Smooth muscle cell (in vitro differentiated cells): ENCODE data around the gene TCOF1. TPM values are rescaled to one million over a fixed set of nuclear protein-coding genes. Genes with fewer than 3 reads are reported as not detected.

Experiments used
- DNase-seq: peaks from one replicate; lab custom pipeline; 2025; ENCODE audit not compliant: unreplicated experiment; lab: John Stamatoyannopoulos, UW
- H2AFZ ChIP-seq: fragments of 200-600 bp; sonication (generic); 2 replicates; pipeline ENCODE4 v1.6.0; 2016; ENCODE audit warnings: antibody characterized with exemption, low read depth, mild to moderate bottlenecking
- H3F3A ChIP-seq: fragments of 200-600 bp; sonication (generic); 2 replicates; pipeline ENCODE4 v1.6.0; 2017; ENCODE audit warnings: antibody characterized with exemption, low read depth
- H3K27ac ChIP-seq: fragments of 200-600 bp; sonication (generic); 2 replicates; pipeline ENCODE4 v1.5.1; 2016; ENCODE audit warnings: low read depth, mild to moderate bottlenecking
- H3K27me3 ChIP-seq: fragments of 200-600 bp; sonication (generic); 2 replicates; pipeline ENCODE4 v1.6.1; 2016; ENCODE audit warnings: low read depth, mild to moderate bottlenecking
- H3K36me3 ChIP-seq: fragments of 200-600 bp; sonication (generic); 2 replicates; pipeline ENCODE4 v1.5.1; 2016; ENCODE audit warnings: low read depth
- H3K4me1 ChIP-seq: fragments of 200-600 bp; sonication (generic); 2 replicates; pipeline ENCODE4 v1.5.1; 2016; ENCODE audit warnings: low read depth
- H3K4me2 ChIP-seq: fragments of 200-600 bp; sonication (generic); 2 replicates; pipeline ENCODE4 v1.6.0; 2016; ENCODE audit warnings: mild to moderate bottlenecking
- H3K4me3 ChIP-seq: fragments of 200-600 bp; sonication (generic); 2 replicates; pipeline ENCODE4 v1.5.1; 2016; ENCODE audit warnings: mild to moderate bottlenecking
- H3K79me2 ChIP-seq: fragments of 200-600 bp; sonication (generic); 2 replicates; pipeline ENCODE4 v1.6.0; 2016; ENCODE audit warnings: low read depth, mild to moderate bottlenecking
- H3K9ac ChIP-seq: fragments of 200-600 bp; sonication (generic); 2 replicates; pipeline ENCODE4 v1.6.0; 2016; ENCODE audit warnings: low read depth
- H3K9me3 ChIP-seq: fragments of 200-600 bp; sonication (generic); replicated peaks from 2 replicates; pipeline ENCODE4 v1.5.1; 2016; ENCODE audit warnings: low read depth
- H4K20me1 ChIP-seq: fragments of 200-600 bp; sonication (generic); 2 replicates; pipeline ENCODE4 v1.6.0; 2016; ENCODE audit warnings: low read depth
- WGBS: methylation state at CpG from one replicate; pipeline ENCODE4 v1.1.7; 2016; ENCODE audit warnings: low lambda C conversion rate; 5-methylcytosine and 5-hydroxymethylcytosine counted together
- polyA plus RNA-seq: library from polyadenylated mRNA; unstranded; fragments of >200 nt; fragmentation: Nextera tagmentation; extraction: Ambion mirVana; gene quantifications from 2 replicates; pipeline ENCODE4 v1.2.1, GENCODE V29; 2016
- total RNA-seq: library from RNA; depleted of rRNA; stranded (reverse); fragments of >200 nt; gene quantifications from 2 replicates; pipeline ENCODE4 v1.2.3, GENCODE V29; 2014
- TF ChIP-seq, protein P1 (sequence below): fragments of 200-600 bp; sonication (generic); IDR thresholded peaks from 2 replicates; pipeline ENCODE4 v1.5.1; 2017; ENCODE audit warnings: borderline replicate concordance, mild to moderate bottlenecking, antibody characterized with exemption; ENCODE audit not compliant: insufficient read depth, poor library complexity, severe bottlenecking

TCOF1 gene
- total and polyA plus RNA-seq, 2 experiments from 2014 or later: 16.0 to 25.9 TPM

GRCh38 chr5:150317048-150318003 lies 40.2 kb upstream of the TCOF1 start:
- H3K9me3 ChIP-seq: no peaks in the 10 kb centered on the region
- peak overlapping the region; percentile 74 for H3K4me2 ChIP-seq
- 16% methylated on average over 11 of the region's 11 CpGs for WGBS
- no peaks in the 10 kb centered on the region for H3K36me3 ChIP-seq
- peaks cover 42% of the 10 kb centered on the region for H3F3A ChIP-seq
- no peak overlapping the region for H3K4me3 ChIP-seq
- DNase-seq: no peak
- no peaks in the 10 kb centered on the region for H3K27me3 ChIP-seq
- no peak overlapping the region for H2AFZ ChIP-seq
- H4K20me1 ChIP-seq: no peaks in the 10 kb centered on the region
- peak overlapping the region; percentile 98 for H3K27ac ChIP-seq
- H3K9ac ChIP-seq: peak overlapping the region; percentile 84
- H3K4me1 ChIP-seq: peaks cover 31% of the 10 kb centered on the region
- TF ChIP-seq, protein P1, sequence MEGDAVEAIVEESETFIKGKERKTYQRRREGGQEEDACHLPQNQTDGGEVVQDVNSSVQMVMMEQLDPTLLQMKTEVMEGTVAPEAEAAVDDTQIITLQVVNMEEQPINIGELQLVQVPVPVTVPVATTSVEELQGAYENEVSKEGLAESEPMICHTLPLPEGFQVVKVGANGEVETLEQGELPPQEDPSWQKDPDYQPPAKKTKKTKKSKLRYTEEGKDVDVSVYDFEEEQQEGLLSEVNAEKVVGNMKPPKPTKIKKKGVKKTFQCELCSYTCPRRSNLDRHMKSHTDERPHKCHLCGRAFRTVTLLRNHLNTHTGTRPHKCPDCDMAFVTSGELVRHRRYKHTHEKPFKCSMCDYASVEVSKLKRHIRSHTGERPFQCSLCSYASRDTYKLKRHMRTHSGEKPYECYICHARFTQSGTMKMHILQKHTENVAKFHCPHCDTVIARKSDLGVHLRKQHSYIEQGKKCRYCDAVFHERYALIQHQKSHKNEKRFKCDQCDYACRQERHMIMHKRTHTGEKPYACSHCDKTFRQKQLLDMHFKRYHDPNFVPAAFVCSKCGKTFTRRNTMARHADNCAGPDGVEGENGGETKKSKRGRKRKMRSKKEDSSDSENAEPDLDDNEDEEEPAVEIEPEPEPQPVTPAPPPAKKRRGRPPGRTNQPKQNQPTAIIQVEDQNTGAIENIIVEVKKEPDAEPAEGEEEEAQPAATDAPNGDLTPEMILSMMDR: no peak
- H3K79me2 ChIP-seq: no peaks in the 10 kb centered on the region

DNA sequence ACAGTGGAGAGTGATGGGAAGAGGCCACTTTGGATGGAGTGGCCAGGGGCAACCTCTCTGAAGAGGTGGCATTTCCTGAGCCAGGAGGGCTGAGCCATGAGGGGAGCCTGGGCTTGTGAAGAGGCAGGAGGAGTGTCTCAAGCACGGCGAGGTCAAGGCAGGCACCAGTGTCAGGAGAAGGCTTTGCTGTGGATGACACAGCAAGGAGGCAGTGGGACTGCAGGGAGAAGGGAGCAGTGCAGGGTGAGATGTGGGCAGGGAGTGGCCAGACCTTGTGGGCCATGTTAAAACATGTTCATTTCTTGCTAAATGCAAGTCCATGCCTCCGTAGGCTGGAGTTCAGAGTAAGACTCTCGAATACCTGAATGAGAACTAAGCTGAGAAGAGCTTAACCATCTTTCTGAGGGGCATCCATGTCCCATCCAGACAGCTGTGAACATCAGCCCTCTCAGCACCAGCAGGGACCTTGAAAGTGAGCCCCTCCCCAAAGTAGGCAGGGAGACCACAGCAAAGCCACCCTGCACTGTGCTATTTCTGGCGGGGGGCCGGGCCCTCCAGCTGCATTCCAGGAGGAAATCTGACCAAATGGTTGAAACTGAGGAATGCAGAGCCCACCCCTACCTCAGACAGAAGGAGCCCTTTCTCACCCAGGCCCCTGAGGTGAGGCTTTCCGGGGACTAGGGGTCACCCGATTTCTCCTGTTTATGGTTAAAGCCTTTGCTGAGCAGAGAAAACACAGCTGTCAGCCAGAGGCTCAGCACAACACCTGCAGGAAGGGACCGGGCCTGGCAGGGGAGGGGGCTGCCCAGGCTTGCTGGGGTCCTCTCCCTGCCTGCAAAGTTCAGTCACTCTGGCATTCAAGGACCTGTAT lies 38.6 kb upstream of the TCOF1 start:
- H3K27me3 ChIP-seq: no peaks in the 10 kb centered on the region
- peak overlapping the region; percentile 74 for H3K4me2 ChIP-seq
- peaks cover 38% of the 10 kb centered on the region for H3F3A ChIP-seq
- no peaks in the 10 kb centered on the region for H3K9me3 ChIP-seq
- H3K27ac ChIP-seq: peak overlapping the region; percentile 98
- 56% methylated on average over 9 of the region's 9 CpGs for WGBS
- peak overlapping the region; percentile 84 for H3K9ac ChIP-seq
- TF ChIP-seq, protein P1: no peak
- no peak for DNase-seq
- H3K79me2 ChIP-seq: no peaks in the 10 kb centered on the region
- no peaks in the 10 kb centered on the region for H4K20me1 ChIP-seq
- H3K4me1 ChIP-seq: peaks cover 31% of the 10 kb centered on the region
- no peak overlapping the region for H3K4me3 ChIP-seq
- no peaks in the 10 kb centered on the region for H3K36me3 ChIP-seq
- no peak overlapping the region for H2AFZ ChIP-seq

- TF ChIP-seq, protein P1: no peak
- no peaks in the 10 kb centered on the region for H3K36me3 ChIP-seq
- H2AFZ ChIP-seq: no peak overlapping the region
- DNase-seq: no peak
- H4K20me1 ChIP-seq: no peaks in the 10 kb centered on the region
- peak overlapping the region; percentile 98 for H3K27ac ChIP-seq
- 91% methylated on average over 6 of the region's 6 CpGs for WGBS
- no peaks in the 10 kb centered on the region for H3K27me3 ChIP-seq
- H3K79me2 ChIP-seq: no peaks in the 10 kb centered on the region
- H3K4me2 ChIP-seq: peak overlapping the region; percentile 74
- no peak overlapping the region for H3K4me3 ChIP-seq
- peak overlapping the region; percentile 16 for H3K9ac ChIP-seq
- H3F3A ChIP-seq: peaks cover 38% of the 10 kb centered on the region
- H3K9me3 ChIP-seq: no peaks in the 10 kb centered on the region
- peaks cover 31% of the 10 kb centered on the region for H3K4me1 ChIP-seq
Observed at GRCh38 chr5:150319484-150319790, 38.1 kb upstream of the TCOF1 start.
